ENCODE data around the gene ZSWIM3. TPM values are rescaled to one million over a fixed set of nuclear protein-coding genes. Genes with fewer than 3 reads are reported as not detected.

The ZSWIM3 gene
- total and polyA plus RNA-seq, 4 donors, result 0.56 to 4.2 (median 2.3) TPM

DNA sequence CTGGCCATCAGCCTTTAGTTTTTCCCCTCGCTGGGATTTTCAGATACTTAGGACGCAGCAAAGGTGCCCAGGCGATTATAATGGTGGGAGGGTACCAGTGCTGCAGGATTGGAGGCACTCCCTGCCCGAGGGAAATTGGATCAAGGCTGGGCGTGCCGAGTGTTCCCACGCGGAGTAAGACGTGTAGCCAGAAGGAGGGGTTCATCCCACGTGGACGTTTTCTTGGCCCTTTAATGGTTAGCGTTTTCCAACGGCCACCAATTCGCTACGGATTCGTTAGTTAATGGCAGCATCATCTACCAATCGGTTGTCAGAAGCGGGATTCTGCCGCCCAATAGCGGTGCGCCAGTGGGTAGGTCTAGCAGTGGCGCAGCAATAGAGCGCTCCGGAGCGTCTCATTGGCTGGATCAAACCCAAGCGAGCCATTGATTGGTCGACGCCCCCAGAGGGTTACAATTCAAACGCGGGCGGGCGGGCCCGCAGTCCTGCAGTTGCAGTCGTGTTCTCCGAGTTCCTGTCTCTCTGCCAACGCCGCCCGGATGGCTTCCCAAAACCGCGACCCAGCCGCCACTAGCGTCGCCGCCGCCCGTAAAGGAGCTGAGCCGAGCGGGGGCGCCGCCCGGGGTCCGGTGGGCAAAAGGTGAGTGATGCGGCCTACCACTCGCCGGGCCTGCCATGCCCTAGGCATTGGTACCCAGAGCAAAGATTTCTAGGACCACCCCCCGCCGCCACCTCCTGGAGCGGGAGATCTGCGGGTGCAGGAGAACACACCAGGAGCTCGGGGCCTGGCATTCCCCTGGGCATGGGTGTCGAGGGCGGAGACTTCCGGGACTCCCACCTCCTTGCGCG lies 45.0 kb upstream of the ZSWIM3 start, which contains the start of gene UBE2C (continued):
- peak; percentile 37 for TF ChIP-seq MAX (IDR thresholded peaks at IDR 0.05)
- TF ChIP-seq, protein P1, sequence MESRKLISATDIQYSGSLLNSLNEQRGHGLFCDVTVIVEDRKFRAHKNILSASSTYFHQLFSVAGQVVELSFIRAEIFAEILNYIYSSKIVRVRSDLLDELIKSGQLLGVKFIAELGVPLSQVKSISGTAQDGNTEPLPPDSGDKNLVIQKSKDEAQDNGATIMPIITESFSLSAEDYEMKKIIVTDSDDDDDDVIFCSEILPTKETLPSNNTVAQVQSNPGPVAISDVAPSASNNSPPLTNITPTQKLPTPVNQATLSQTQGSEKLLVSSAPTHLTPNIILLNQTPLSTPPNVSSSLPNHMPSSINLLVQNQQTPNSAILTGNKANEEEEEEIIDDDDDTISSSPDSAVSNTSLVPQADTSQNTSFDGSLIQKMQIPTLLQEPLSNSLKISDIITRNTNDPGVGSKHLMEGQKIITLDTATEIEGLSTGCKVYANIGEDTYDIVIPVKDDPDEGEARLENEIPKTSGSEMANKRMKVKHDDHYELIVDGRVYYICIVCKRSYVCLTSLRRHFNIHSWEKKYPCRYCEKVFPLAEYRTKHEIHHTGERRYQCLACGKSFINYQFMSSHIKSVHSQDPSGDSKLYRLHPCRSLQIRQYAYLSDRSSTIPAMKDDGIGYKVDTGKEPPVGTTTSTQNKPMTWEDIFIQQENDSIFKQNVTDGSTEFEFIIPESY (IDR thresholded peaks at IDR 0.05), result no peak
- TF ChIP-seq TAF1 (conservative IDR thresholded peaks at IDR 0.05), result no peak
- peak; percentile 11 for TF ChIP-seq YY1 (IDR thresholded peaks at IDR 0.05)

DNA sequence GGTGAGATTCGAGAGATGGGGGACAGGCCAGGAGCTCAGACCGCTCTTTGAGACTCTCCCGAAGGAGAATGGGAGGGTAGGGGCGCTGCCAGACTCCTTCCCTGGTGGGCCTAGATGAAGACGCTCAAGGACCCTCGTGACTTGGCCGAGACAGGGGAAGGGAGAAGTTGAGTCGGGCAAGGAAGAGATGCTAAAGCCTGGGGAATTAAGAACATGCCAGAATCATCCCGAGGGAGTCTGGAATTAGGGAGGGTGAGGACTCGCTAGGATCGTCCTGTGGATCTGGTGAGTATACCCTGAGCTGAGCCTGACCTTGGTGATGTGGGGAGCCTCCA lies 44.4 kb upstream of the ZSWIM3 start:
- no peak overlapping the region for H3K9ac ChIP-seq (ENCODE audit: low read depth in 1 of 2, low read length in 2 of 2)
- H3K27ac ChIP-seq (ENCODE audit: low read depth in 1 of 2, low read length in 2 of 2), result no peak overlapping the region
- H3K4me1 ChIP-seq (ENCODE audit: control insufficient read depth in 4 of 4, insufficient read depth in 4 of 4, low read length in 3 of 4), result peaks cover 0 to 13% (median 7%) of the 10 kb centered on the region in 4 donors
- peak overlapping the region in 1 of 3 donors; percentile 53 for H3K4me3 ChIP-seq (ENCODE audit: low read depth in 1 of 3, low read length in 3 of 3)
- H3K9me3 ChIP-seq (ENCODE audit: control insufficient read depth in 4 of 4, low read length in 3 of 4), result no peaks in the 10 kb centered on the region
- H3K36me3 ChIP-seq (ENCODE audit: control insufficient read depth in 4 of 4, insufficient read depth in 3 of 4, low read depth in 1 of 4, low read length in 3 of 4), result peaks cover 3 to 29% (median 26%) of the 10 kb centered on the region in 4 donors
- no peak for DNase-seq (ENCODE audit: low spot score)
- WGBS, result 20% methylated on average over 11 of the region's 11 CpGs
- no peak for TF ChIP-seq RXRA (IDR thresholded peaks at IDR 0.05)
- H3K27me3 ChIP-seq (ENCODE audit: control insufficient read depth in 4 of 4, insufficient read depth in 4 of 4, low read length in 3 of 4), result no peaks in the 10 kb centered on the region

- Histone ChIP-seq H3K9me3 (ENCODE audit: control insufficient read depth in 4 of 4, low read length in 3 of 4) (no peaks in the 10 kb centered on the region), H3K9ac (ENCODE audit: low read depth in 1 of 2, low read length in 2 of 2) (no peak overlapping the region), H3K4me3 (ENCODE audit: low read depth in 1 of 3, low read length in 3 of 3) (no peak overlapping the region), H3K36me3 (ENCODE audit: control insufficient read depth in 4 of 4, insufficient read depth in 3 of 4, low read depth in 1 of 4, low read length in 3 of 4) (peaks cover 3 to 29% (median 25%) of the 10 kb centered on the region in 4 donors), H3K4me1 (ENCODE audit: control insufficient read depth in 4 of 4, insufficient read depth in 4 of 4, low read length in 3 of 4) (peaks cover 0 to 13% (median 7%) of the 10 kb centered on the region in 4 donors), H3K27me3 (ENCODE audit: control insufficient read depth in 4 of 4, insufficient read depth in 4 of 4, low read length in 3 of 4) (no peaks in the 10 kb centered on the region), H3K27ac (ENCODE audit: low read depth in 1 of 2, low read length in 2 of 2) (no peak overlapping the region)
- TF ChIP-seq JUND (IDR thresholded peaks at IDR 0.05), result no peak
- no peak for TF ChIP-seq GABPA (IDR thresholded peaks at IDR 0.05 in 1 of 2, conservative IDR thresholded peaks at IDR 0.05 in 1 of 2)
- no peak for TF ChIP-seq CTCF (IDR thresholded peaks at IDR 0.05; ENCODE audit: low read depth, low read length, missing input control)
- DNase-seq (ENCODE audit: low spot score), result no peak
- WGBS, result 74% methylated on average over 7 of the region's 7 CpGs
These were observed 43.9 kb upstream of the ZSWIM3 start for GRCh38 chr20:45813489-45813888.

GRCh38 chr20:45814314-45814713 lies 43.1 kb upstream of the ZSWIM3 start:
- Histone ChIP-seq H3K9me3 (ENCODE audit: control insufficient read depth in 4 of 4, low read length in 3 of 4) (no peaks in the 10 kb centered on the region), H3K9ac (ENCODE audit: low read depth in 1 of 2, low read length in 2 of 2) (no peak overlapping the region), H3K27ac (ENCODE audit: low read depth in 1 of 2, low read length in 2 of 2) (no peak overlapping the region), H3K4me1 (ENCODE audit: control insufficient read depth in 4 of 4, insufficient read depth in 4 of 4, low read length in 3 of 4) (peaks cover 0 to 13% (median 7%) of the 10 kb centered on the region in 4 donors), H3K27me3 (ENCODE audit: control insufficient read depth in 4 of 4, insufficient read depth in 4 of 4, low read length in 3 of 4) (no peaks in the 10 kb centered on the region), H3K36me3 (ENCODE audit: control insufficient read depth in 4 of 4, insufficient read depth in 3 of 4, low read depth in 1 of 4, low read length in 3 of 4) (peaks cover 0 to 21% (median 17%) of the 10 kb centered on the region in 4 donors), H3K4me3 (ENCODE audit: low read depth in 1 of 3, low read length in 3 of 3) (no peak overlapping the region)
- no peak for TF ChIP-seq ATF3 (IDR thresholded peaks at IDR 0.05)
- no peak for TF ChIP-seq GABPA (IDR thresholded peaks at IDR 0.05 in 1 of 2, conservative IDR thresholded peaks at IDR 0.05 in 1 of 2)
- TF ChIP-seq HNF4G (IDR thresholded peaks at IDR 0.05), result no peak
- no peak for TF ChIP-seq NR2F2 (IDR thresholded peaks at IDR 0.05)
- TF ChIP-seq TAF1 (conservative IDR thresholded peaks at IDR 0.05), result no peak
- no peak for TF ChIP-seq RAD21 (IDR thresholded peaks at IDR 0.05)
- TF ChIP-seq, protein P2, sequence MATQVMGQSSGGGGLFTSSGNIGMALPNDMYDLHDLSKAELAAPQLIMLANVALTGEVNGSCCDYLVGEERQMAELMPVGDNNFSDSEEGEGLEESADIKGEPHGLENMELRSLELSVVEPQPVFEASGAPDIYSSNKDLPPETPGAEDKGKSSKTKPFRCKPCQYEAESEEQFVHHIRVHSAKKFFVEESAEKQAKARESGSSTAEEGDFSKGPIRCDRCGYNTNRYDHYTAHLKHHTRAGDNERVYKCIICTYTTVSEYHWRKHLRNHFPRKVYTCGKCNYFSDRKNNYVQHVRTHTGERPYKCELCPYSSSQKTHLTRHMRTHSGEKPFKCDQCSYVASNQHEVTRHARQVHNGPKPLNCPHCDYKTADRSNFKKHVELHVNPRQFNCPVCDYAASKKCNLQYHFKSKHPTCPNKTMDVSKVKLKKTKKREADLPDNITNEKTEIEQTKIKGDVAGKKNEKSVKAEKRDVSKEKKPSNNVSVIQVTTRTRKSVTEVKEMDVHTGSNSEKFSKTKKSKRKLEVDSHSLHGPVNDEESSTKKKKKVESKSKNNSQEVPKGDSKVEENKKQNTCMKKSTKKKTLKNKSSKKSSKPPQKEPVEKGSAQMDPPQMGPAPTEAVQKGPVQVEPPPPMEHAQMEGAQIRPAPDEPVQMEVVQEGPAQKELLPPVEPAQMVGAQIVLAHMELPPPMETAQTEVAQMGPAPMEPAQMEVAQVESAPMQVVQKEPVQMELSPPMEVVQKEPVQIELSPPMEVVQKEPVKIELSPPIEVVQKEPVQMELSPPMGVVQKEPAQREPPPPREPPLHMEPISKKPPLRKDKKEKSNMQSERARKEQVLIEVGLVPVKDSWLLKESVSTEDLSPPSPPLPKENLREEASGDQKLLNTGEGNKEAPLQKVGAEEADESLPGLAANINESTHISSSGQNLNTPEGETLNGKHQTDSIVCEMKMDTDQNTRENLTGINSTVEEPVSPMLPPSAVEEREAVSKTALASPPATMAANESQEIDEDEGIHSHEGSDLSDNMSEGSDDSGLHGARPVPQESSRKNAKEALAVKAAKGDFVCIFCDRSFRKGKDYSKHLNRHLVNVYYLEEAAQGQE (IDR thresholded peaks at IDR 0.05), result no peak
- no peak for TF ChIP-seq SP1 (IDR thresholded peaks at IDR 0.05)
- TF ChIP-seq CTCF (IDR thresholded peaks at IDR 0.05; ENCODE audit: low read depth, low read length, missing input control), result no peak
- WGBS, result 89% methylated on average over 3 of the region's 3 CpGs
- DNase-seq (ENCODE audit: low spot score), result no peak

All from liver (tissue), 9 donors.